Right atrium auricular region (tissue), 2 donors: Measurements from ENCODE around the gene CSH1. TPM values are rescaled to one million over a fixed set of nuclear protein-coding genes. Genes with fewer than 3 reads are reported as not detected.
"Not testable (repeated sequence)": the region's sequence is repeated elsewhere in the genome, so short reads cannot be mapped to it uniquely, and the experiment has no call there.

ENCODE experiments used
- DNase-seq: peaks from one replicate; pipeline ENCODE4 v3.0.0-alpha.2; 2019; ENCODE audit warnings: low spot score
- H3K27ac ChIP-seq, 2 donors: fragments of 200-600 bp; sonication (generic); 1 replicate in 1 of 2; 2 replicates in 1 of 2; pipeline ENCODE4 v1.5.1; 2016 to 2019
- H3K27me3 ChIP-seq, 2 donors: fragments of 200-600 bp; sonication (generic); one replicate each; pipeline versions ENCODE4 v1.5.1 to v1.6.0; 2017 to 2019
- H3K36me3 ChIP-seq: fragments of 200-600 bp; sonication (generic); one replicate; pipeline ENCODE4 v1.5.1; 2016
- H3K4me1 ChIP-seq, 2 donors: fragments of 200-600 bp; sonication (generic); one replicate each; pipeline versions ENCODE4 v1.5.1 to v1.6.0; 2017 to 2019
- H3K4me3 ChIP-seq, 2 donors: fragments of 200-600 bp; sonication (generic); 1 replicate in 1 of 2; 2 replicates in 1 of 2; pipeline ENCODE4 v1.5.1; 2017 to 2019; ENCODE audit warnings: mild to moderate bottlenecking in 1 of 2, moderate library complexity in 1 of 2
- H3K9me3 ChIP-seq, 2 donors: fragments of 200-600 bp; sonication (generic); one replicate each; pipeline ENCODE4 v1.5.1; 2019
- CTCF ChIP-seq, 2 donors: fragments of 200-600 bp; sonication (generic); IDR thresholded peaks; one replicate each; pipeline ENCODE4 v1.5.1; 2019; ENCODE audit warnings: antibody characterized with exemption in 2 of 2
- total RNA-seq, 2 donors: library from RNA; depleted of rRNA; stranded (reverse); fragments of >200 nt; gene quantifications; one replicate each; pipeline ENCODE4 v1.1.0, GENCODE V29; 2016

Gene CSH1
- not detected for total RNA-seq

GRCh38 chr17:63896524-63897354 is at the start of gene CSH1:
Gene CSH1, minus strand, starts transcription at chr17:63896574. Its CDS starts 63 bp downstream, at chr17:63896511.
- not testable (repeated sequence) for H3K27me3 ChIP-seq, H3K4me1 ChIP-seq, H3K36me3 ChIP-seq, DNase-seq, H3K9me3 ChIP-seq, H3K27ac ChIP-seq, H3K4me3 ChIP-seq

GRCh38 chr17:63945784-63946439 is 49.5 kb upstream of the CSH1 start:
- no peak for TF ChIP-seq CTCF (IDR thresholded peaks at IDR 0.05)
- no peak for DNase-seq
- no peak overlapping the region for H3K4me3 ChIP-seq
- H3K9me3 ChIP-seq, result no peaks in the 10 kb centered on the region
- H3K4me1 ChIP-seq, result peaks cover 0 to 13% of the 10 kb centered on the region in 2 donors
- no peaks in the 10 kb centered on the region for H3K36me3 ChIP-seq
- no peaks in the 10 kb centered on the region for H3K27me3 ChIP-seq
- no peak overlapping the region for H3K27ac ChIP-seq

DNA sequence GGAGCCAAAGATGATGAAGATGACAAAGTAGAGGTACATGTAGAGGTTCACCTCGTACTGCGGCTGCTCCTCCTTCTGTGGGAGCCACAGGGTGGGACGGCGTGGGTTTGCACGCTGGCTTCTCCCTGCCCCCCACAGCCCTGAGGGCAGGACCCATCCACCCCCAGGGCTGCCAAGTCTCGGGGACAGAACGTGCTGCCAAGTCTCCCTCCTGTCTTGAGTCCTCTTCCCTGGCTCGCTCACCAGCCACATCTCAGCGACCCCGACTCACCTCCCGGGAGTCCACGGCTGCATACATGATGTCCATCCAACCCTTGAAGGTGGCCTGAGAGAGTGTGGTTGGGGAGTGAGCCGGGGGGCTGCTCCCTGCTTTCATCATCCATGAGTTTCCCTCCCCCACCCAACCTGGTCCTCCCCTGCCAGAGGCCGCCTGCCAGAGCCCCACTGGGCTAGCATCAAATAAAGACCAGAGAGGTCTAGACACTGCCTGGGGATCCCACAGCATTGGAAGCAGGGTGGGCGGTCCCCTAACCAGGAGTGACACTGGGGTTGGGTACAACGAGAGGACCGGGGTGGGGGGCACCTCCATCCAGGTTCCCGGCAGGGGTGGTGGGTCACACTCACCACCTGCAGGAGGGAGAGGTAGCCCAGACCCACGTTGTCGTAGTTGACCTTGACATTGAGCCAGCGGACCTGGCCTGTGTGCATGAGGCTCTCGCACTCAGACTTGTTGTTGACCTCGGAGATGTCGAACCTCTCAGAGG is 48.5 kb upstream of the CSH1 start:
- Histone ChIP-seq H3K4me1 (peaks cover 0 to 13% of the 10 kb centered on the region in 2 donors), H3K9me3 (no peaks in the 10 kb centered on the region), H3K4me3 (no peak overlapping the region), H3K27me3 (no peaks in the 10 kb centered on the region), H3K27ac (no peak overlapping the region), H3K36me3 (no peaks in the 10 kb centered on the region)
- TF ChIP-seq CTCF (IDR thresholded peaks at IDR 0.05), result no peak
- DNase-seq, result no peak

DNA sequence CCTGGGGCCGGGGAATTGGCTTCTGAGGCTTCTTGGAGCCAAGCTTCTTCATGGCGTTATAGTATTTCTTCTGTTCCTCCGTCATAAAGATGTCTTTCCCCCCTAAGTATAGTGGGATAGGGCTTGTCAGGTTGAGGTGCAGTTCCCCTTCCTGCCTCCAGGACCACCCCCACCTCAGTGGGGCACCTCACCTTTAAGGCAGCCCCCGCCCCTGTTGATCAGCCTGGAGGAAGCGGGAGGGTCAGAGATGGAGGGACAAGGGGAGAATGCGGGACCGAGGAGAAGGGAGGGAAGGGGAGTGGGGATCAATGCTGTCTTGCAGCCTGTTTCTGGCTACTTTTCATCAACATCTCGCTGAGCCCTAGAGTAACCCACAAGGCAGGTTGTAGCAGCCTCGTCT is 47.4 kb upstream of the CSH1 start:
- TF ChIP-seq CTCF (IDR thresholded peaks at IDR 0.05), result no peak
- Histone ChIP-seq H3K4me1 (peaks cover 0 to 13% of the 10 kb centered on the region in 2 donors), H3K36me3 (no peaks in the 10 kb centered on the region)

DNA sequence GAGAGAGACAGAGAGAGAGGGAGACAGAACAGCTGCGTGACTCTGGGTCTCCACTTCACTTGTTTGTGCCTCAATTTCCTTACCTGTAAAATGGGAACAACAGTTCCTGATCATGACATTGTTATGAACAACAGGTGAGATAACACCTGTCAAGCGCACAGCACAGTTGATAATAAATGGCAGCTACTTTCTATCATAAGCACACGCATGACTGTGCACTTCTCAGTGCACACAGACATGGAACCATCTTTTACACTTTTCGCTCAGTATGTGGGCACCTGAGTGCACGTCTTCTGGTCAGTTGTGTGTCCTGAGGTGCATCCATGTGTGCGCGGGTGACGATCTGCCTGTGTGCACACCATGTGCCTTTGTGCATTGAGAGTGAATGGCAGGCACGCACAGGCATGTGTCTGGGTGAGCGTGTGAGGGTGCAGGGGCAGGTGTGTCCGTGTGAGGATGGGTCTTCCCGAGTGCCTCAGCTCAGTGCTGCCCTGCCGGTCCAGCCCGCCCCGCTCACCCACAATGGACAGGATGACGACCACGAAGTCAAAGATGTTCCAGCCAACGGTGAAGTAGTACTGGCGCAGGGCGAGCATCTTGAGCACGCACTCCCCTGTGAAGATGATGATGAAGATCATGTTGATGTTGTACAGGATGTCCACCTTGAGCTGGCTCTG is 46.1 kb upstream of the CSH1 start:
- no peaks in the 10 kb centered on the region for H3K9me3 ChIP-seq
- H3K27ac ChIP-seq, result no peak overlapping the region
- H3K4me3 ChIP-seq, result no peak overlapping the region
- DNase-seq, result no peak
- peaks cover 0 to 13% of the 10 kb centered on the region in 2 donors for H3K4me1 ChIP-seq
- no peak for TF ChIP-seq CTCF (IDR thresholded peaks at IDR 0.05)
- no peaks in the 10 kb centered on the region for H3K27me3 ChIP-seq
- H3K36me3 ChIP-seq, result no peaks in the 10 kb centered on the region

More for the DNA sequence above, 47.4 kb upstream of the CSH1 start:
- H3K27ac ChIP-seq, result no peak overlapping the region
- H3K9me3 ChIP-seq, result no peaks in the 10 kb centered on the region
- H3K27me3 ChIP-seq, result no peaks in the 10 kb centered on the region
- no peak for DNase-seq
- no peak overlapping the region for H3K4me3 ChIP-seq
